GM21528 (cell line): ENCODE results near the gene TM6SF1.
"Not testable (repeated sequence)": the region's sequence is repeated elsewhere in the genome, so short reads cannot be mapped to it uniquely, and the experiment has no call there.

Experiments
- ATAC-seq: cut with Tn5 transposase; IDR thresholded peaks from one replicate; pipeline ENCODE4 v1.9.1; 2021; ENCODE audit warnings: mild to moderate bottlenecking, moderate library complexity; ENCODE audit not compliant: unreplicated experiment, low FRiP score

Gene TM6SF1

GRCh38 chr15:83114856-83115255 is 7.4 kb downstream of the TM6SF1 start:
- ATAC-seq, result no peak

- ATAC-seq, result no peak
Measured at GRCh38 chr15:83115410-83115809, 8.0 kb downstream of the TM6SF1 start.

- ATAC-seq, result no peak
Measured at GRCh38 chr15:83115831-83116565, 8.6 kb downstream of the TM6SF1 start.

- no peak for ATAC-seq
Measured at GRCh38 chr15:83118291-83118827, 10.9 kb downstream of the TM6SF1 start.

GRCh38 chr15:83118968-83119367 is 11.5 kb downstream of the TM6SF1 start:
- ATAC-seq, result no peak

GRCh38 chr15:83119968-83120581 is 12.6 kb downstream of the TM6SF1 start:
- ATAC-seq, result no peak

- ATAC-seq, result no peak
Measured at GRCh38 chr15:83123529-83123928, 16.1 kb downstream of the TM6SF1 start.

GRCh38 chr15:83127547-83128150 is 20.2 kb downstream of the TM6SF1 start:
- ATAC-seq, result no peak

- no peak for ATAC-seq
Measured at GRCh38 chr15:83129791-83130190, 22.3 kb downstream of the TM6SF1 start.

GRCh38 chr15:83132861-83133523 is 25.5 kb downstream of the TM6SF1 start:
- no peak for ATAC-seq

GRCh38 chr15:83142151-83142550 is 34.7 kb downstream of the TM6SF1 start:
- not testable (repeated sequence) for ATAC-seq

- no peak for ATAC-seq
Measured at GRCh38 chr15:83144771-83145170, 37.3 kb downstream of the TM6SF1 start.

GRCh38 chr15:83153288-83153687 is 45.8 kb downstream of the TM6SF1 start:
- no peak for ATAC-seq

GRCh38 chr15:83155942-83156341 is 48.5 kb downstream of the TM6SF1 start:
- ATAC-seq, result no peak

GRCh38 chr15:83158393-83158792 is 50.9 kb downstream of the TM6SF1 start:
- no peak for ATAC-seq

GRCh38 chr15:83160741-83161140 is 53.3 kb downstream of the TM6SF1 start:
- ATAC-seq, result no peak

- ATAC-seq, result no peak
Measured at GRCh38 chr15:83163032-83163431, 55.6 kb downstream of the TM6SF1 start.

- ATAC-seq, result no peak
Measured at GRCh38 chr15:83164111-83164770, 56.8 kb downstream of the TM6SF1 start.

GRCh38 chr15:83164771-83165404 is 57.4 kb downstream of the TM6SF1 start:
- ATAC-seq, result no peak

- no peak for ATAC-seq
Measured at GRCh38 chr15:83166218-83166617, 58.8 kb downstream of the TM6SF1 start.
